ENCODE data around the gene DSE.
A peak's percentile ranks its signal among the peaks of the same experiment; 100 is the strongest.

DSE gene

GRCh38 chr6:116369540-116369939, 1.2 kb upstream of the DSE start:
- POLR2A ChIA-PET, result no interaction called here
- peak; percentile 51 for DNase-seq (ENCODE audit: extremely low spot score)
- TF ChIP-seq, protein P1, sequence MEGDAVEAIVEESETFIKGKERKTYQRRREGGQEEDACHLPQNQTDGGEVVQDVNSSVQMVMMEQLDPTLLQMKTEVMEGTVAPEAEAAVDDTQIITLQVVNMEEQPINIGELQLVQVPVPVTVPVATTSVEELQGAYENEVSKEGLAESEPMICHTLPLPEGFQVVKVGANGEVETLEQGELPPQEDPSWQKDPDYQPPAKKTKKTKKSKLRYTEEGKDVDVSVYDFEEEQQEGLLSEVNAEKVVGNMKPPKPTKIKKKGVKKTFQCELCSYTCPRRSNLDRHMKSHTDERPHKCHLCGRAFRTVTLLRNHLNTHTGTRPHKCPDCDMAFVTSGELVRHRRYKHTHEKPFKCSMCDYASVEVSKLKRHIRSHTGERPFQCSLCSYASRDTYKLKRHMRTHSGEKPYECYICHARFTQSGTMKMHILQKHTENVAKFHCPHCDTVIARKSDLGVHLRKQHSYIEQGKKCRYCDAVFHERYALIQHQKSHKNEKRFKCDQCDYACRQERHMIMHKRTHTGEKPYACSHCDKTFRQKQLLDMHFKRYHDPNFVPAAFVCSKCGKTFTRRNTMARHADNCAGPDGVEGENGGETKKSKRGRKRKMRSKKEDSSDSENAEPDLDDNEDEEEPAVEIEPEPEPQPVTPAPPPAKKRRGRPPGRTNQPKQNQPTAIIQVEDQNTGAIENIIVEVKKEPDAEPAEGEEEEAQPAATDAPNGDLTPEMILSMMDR (IDR thresholded peaks at IDR 0.05; ENCODE audit: control extremely low read depth, extremely low read depth, low read depth, missing control alignments), result no peak
- CTCF ChIA-PET, result interaction anchor here (1.0 to 3.6 kb wide), 3 partner anchors 9 to 82 kb away, joined by 4 to 18 read pairs (median 11); no protein-coding TSS in a partner anchor

DNA sequence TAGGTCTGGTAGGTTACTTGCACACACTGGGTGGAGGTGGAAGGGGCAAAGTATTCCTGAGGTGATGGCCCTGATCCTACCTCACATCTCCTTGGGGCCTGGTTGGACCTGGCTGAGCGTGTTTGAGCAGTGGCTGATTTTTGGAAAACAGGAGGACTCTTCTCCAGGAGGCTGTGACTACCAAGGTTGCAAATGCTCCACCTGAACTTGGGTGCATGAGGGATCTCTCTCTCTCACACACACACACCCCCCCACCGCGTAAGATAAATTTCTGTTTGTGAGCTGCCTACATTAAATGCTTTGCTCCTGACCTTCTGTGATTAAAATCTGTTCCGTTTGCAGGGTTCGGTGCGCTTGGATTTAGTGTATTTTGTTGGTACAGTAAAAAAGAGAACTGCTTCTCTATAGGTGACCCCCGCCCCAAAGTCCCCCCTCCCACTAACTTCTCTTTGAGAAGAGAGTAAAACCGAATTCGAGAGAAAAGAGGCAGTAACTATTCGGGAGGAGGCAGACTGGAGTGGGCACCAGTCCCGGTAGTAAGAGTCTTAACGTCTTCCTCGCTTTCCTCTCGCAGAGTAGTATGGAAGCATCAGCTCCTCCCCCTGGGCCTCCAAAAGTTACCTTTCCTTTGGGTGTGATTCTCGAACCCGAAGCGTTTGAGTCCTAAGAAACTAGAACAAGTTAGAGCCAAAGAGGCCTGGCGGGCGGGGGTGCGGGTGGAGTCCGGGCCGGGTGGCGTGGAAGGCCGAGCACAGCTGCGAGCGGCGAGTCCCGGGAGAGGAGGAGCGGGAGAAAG, 585 bp upstream of the DSE start:
- TF ChIP-seq, protein P1 (IDR thresholded peaks at IDR 0.05; ENCODE audit: control extremely low read depth, extremely low read depth, low read depth, missing control alignments), result no peak
- ChIA-PET POLR2A (no interaction called here), CTCF (interaction anchor here (1.0 to 3.6 kb wide), 4 partner anchors 9 to 77 kb away, joined by 3 to 11 read pairs (median 4); no protein-coding TSS in a partner anchor)
- DNase-seq (ENCODE audit: extremely low spot score), result no peak

DNA sequence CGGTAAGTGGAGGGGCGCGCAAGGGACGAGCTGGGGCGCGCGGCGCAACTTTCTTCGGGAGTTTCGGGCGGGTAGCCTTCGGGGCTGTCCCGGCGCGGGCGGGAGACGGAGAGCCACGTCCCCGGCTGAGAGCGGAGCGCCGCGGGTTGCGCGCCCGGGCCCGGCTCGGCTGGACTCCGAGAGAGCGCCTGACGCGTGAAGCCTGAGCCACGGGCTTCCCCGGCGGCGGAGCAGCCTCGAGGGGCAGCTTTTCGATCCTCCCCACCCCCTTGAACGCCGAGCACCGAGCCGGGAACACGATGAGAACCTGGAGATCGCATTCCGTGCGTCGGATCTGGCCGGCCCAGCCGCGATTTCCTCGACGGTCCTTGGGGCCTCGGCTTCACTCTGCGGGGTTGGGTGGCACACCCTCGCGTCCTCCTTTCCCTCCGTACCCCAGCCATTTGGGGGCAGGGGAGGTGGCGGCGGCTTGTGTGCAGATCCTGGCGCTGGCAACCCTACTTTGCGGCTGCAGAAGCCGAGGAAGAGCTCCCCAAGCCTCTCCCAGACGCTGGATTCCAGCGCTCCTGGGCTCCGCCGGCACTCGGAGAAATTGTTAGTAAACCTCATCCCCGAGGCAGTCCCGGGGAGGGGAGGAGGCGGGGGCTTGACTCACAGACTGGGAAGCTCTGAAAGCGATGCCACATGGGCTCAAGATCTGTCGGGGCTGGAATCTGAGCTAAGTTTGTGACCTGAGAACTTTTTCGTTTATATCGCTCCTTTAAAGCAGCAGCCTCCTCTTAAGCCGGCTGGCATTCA, 572 bp downstream of the DSE start:
- POLR2A ChIA-PET, result no interaction called here
- peak; percentile 74 for DNase-seq (ENCODE audit: extremely low spot score)
- TF ChIP-seq, protein P1 (IDR thresholded peaks at IDR 0.05; ENCODE audit: control extremely low read depth, extremely low read depth, low read depth, missing control alignments), result no peak
- CTCF ChIA-PET, result interaction anchor here (0.6 to 3.6 kb wide), 4 partner anchors 10 to 34 kb away, joined by 3 to 11 read pairs (median 3); no protein-coding TSS in a partner anchor

DNA sequence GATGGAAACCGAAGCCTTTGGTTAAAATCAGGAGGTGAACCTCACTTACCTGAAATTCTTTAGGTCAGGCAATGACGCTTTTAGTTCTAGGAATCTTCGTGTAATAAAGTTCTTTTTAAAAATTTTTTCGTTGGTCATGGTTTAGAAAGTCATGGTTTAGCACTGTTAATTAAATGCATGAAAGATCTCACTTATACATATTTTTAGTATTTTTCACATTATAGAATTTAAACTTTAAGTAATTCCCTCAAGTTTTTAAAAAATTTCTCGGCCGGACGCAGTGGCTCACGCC, 1.1 kb downstream of the DSE start:
- DNase-seq (ENCODE audit: extremely low spot score), result no peak
- POLR2A ChIA-PET, result no interaction called here
- CTCF ChIA-PET, result interaction anchor here (1.4 to 3.6 kb wide), 2 partner anchors 11 to 30 kb away, joined by 3 to 11 read pairs; no protein-coding TSS in a partner anchor
- TF ChIP-seq, protein P1 (IDR thresholded peaks at IDR 0.05; ENCODE audit: control extremely low read depth, extremely low read depth, low read depth, missing control alignments), result no peak

GRCh38 chr6:116373300-116373699, 2.6 kb downstream of the DSE start:
- CTCF ChIA-PET, result interaction anchor here (1.0 to 3.6 kb wide), 7 partner anchors 10 to 156 kb away, joined by 3 to 11 read pairs (median 3); no protein-coding TSS in a partner anchor
- no peak for DNase-seq (ENCODE audit: extremely low spot score)
- POLR2A ChIA-PET, result no interaction called here
- TF ChIP-seq, protein P1 (IDR thresholded peaks at IDR 0.05; ENCODE audit: control extremely low read depth, extremely low read depth, low read depth, missing control alignments), result no peak

- POLR2A ChIA-PET, result no interaction called here
- DNase-seq (ENCODE audit: extremely low spot score), result no peak
- CTCF ChIA-PET, result interaction anchor here (1.0 to 1.6 kb wide), 7 partner anchors 11 to 156 kb away, joined by 3 to 4 read pairs (median 3); no protein-coding TSS in a partner anchor
- TF ChIP-seq, protein P1 (IDR thresholded peaks at IDR 0.05; ENCODE audit: control extremely low read depth, extremely low read depth, low read depth, missing control alignments), result no peak
These were observed 3.2 kb downstream of the DSE start for GRCh38 chr6:116373940-116374339.
